SK-N-MC (cell line): ENCODE data around the gene FBXO31.

Experiments
- EZH2 ChIP-seq: fragments of 200-600 bp; sonication (generic); IDR thresholded peaks from one replicate; pipeline ENCODE4 v1.6.1; 2017; ENCODE audit warnings: antibody characterized with exemption
- FOXP2 ChIP-seq: optimal IDR thresholded peaks from 2 replicates; pipeline ENCODE3; 2011; ENCODE audit warnings: mild to moderate bottlenecking, moderate library complexity; ENCODE audit not compliant: insufficient read depth; ENCODE audit errors: extremely low read length, control extremely low read depth
- POLR2AphosphoS5 ChIP-seq: IDR thresholded peaks from 2 replicates; pipeline ENCODE4 v1.6.1; 2012; ENCODE audit warnings: mild to moderate bottlenecking, low read depth, low read length, borderline replicate concordance

DNA sequence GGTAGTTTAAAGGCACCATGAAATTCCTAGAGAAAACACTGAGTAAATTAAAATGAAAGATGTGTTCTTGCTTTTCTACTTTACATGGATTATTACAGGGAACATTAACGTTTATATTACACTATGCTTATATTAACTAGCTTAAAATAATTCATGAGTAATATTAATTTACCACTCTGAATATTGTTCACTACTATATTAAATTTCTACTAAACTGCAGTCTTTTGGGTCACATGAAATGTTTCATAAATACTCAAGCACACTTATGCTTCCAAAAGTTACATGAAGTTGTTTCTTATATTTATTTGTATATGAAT, 5.2 kb upstream of the FBXO31 start:
- TF ChIP-seq EZH2 (no peak), POLR2AphosphoS5 (no peak), FOXP2 (no peak)
